ENCODE data around the gene CPEB4.

DNA sequence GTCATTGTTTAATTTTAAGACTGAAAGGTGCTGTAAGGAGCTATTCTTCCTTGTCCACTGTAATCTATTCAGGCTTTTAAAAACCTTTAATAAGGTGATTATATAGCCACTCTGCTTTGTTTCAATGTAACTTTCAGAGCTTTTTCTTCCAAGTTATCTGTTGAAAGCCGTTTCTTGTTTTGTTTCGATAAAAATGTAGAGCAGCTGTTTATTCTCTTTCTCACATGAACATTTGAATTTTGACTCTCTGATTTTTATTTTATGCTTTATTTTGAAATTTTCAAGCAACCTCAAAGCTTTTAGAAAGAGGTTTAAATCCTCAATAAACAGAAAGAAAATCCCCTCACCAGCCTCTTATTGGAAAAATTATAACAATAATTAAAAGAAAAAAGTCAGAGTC is 47.2 kb downstream of the CPEB4 start:
- TF ChIP-seq, protein P1, sequence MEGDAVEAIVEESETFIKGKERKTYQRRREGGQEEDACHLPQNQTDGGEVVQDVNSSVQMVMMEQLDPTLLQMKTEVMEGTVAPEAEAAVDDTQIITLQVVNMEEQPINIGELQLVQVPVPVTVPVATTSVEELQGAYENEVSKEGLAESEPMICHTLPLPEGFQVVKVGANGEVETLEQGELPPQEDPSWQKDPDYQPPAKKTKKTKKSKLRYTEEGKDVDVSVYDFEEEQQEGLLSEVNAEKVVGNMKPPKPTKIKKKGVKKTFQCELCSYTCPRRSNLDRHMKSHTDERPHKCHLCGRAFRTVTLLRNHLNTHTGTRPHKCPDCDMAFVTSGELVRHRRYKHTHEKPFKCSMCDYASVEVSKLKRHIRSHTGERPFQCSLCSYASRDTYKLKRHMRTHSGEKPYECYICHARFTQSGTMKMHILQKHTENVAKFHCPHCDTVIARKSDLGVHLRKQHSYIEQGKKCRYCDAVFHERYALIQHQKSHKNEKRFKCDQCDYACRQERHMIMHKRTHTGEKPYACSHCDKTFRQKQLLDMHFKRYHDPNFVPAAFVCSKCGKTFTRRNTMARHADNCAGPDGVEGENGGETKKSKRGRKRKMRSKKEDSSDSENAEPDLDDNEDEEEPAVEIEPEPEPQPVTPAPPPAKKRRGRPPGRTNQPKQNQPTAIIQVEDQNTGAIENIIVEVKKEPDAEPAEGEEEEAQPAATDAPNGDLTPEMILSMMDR (IDR thresholded peaks at IDR 0.05), result no peak
- no peak for TF ChIP-seq POLR2A (IDR thresholded peaks at IDR 0.05)
